Medulla oblongata (tissue), 1 donor: ENCODE results near the gene CMYA5.

Experiments used
- DNase-seq: peaks from one replicate; pipeline ENCODE4 v3.0.0-alpha.2; 2015; ENCODE audit errors: extremely low spot score

The CMYA5 gene

GRCh38 chr5:79834754-79835714 lies 145.4 kb downstream of the CMYA5 start:
- no peak for DNase-seq

GRCh38 chr5:79837761-79838551 lies 148.3 kb downstream of the CMYA5 start:
- DNase-seq, result no peak

GRCh38 chr5:79840084-79840990 lies 150.7 kb downstream of the CMYA5 start:
- DNase-seq, result no peak

GRCh38 chr5:79841172-79841571 lies 151.5 kb downstream of the CMYA5 start:
- no peak for DNase-seq

GRCh38 chr5:79842006-79842881 lies 152.6 kb downstream of the CMYA5 start:
- no peak for DNase-seq

- no peak for DNase-seq
Measured at GRCh38 chr5:79842991-79843390, 153.4 kb downstream of the CMYA5 start.

- no peak for DNase-seq
Measured at GRCh38 chr5:79843450-79844388, 154.1 kb downstream of the CMYA5 start.

- no peak for DNase-seq
Measured at GRCh38 chr5:79844571-79844970, 154.9 kb downstream of the CMYA5 start.

- DNase-seq, result peak; percentile 14
Measured at GRCh38 chr5:79845448-79846197, 156.0 kb downstream of the CMYA5 start.

GRCh38 chr5:79846198-79846521 lies 156.5 kb downstream of the CMYA5 start:
- no peak for DNase-seq

- DNase-seq, result no peak
Measured at GRCh38 chr5:79847561-79847960, 157.9 kb downstream of the CMYA5 start.

- DNase-seq, result no peak
Measured at GRCh38 chr5:79849061-79849460, 159.4 kb downstream of the CMYA5 start.
